Lower leg skin (tissue), 3 donors: ENCODE measurements around the gene METTL15.

Experiments
- CTCF ChIP-seq, 3 donors: fragments of 450-650 bp; IDR thresholded peaks; one replicate each; pipeline ENCODE4 v1.5.1; 2016; ENCODE audit warnings: antibody characterized with exemption in 3 of 3, mild to moderate bottlenecking in 3 of 3, moderate library complexity in 2 of 3
- POLR2A ChIP-seq, 2 donors: fragments of 450-650 bp; IDR thresholded peaks; one replicate each; pipeline ENCODE4 v1.6.1; 2016 to 2017; ENCODE audit warnings: antibody characterized with exemption in 2 of 2, mild to moderate bottlenecking in 1 of 2, moderate library complexity in 1 of 2

DNA sequence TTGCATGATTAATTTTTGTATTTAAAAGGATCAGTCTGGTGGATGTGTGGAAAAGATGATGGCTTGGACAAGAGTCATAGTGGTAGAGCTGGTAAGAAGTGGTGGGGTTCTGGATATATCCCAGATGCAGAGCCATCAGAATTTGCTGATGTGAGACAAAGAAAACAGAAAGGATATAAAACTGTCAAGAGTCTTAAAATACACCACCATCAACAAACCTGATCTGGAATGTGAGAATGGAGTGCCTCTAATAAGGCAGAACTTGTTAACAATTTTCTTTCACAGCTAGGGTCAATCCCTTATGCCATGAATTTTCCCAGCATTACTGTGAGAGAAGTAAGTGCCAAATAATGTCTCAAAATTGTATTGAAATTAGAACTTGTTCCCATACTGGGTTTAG lies 215.4 kb downstream of the METTL15 start:
- no peak for TF ChIP-seq CTCF (IDR thresholded peaks at IDR 0.05)
- no peak for TF ChIP-seq POLR2A (IDR thresholded peaks at IDR 0.05)
